ENCODE data around the gene IGFBP3.

The IGFBP3 gene

DNA sequence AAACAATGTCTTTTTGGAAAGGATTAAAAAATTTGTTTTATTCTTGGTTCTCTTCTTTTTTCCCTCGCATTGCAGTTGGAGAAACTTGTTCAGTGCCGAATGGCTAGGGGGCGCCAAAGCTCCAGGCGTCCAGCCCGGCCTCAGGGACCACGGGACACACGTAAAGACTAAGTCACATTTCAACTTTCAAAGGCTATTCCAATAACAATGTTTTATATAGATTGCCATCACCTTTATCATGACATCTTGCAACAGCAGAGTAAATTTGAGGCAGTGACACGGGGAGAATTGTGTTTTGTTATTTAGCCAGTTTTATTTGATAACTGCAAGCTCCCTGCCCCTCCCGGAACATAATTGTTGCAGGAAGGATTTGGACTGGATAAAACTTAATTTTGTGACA, 2.2 kb upstream of the IGFBP3 start:
- no peak overlapping the region for H3K4me3 ChIP-seq (ENCODE audit: low read depth, low read length)

DNA sequence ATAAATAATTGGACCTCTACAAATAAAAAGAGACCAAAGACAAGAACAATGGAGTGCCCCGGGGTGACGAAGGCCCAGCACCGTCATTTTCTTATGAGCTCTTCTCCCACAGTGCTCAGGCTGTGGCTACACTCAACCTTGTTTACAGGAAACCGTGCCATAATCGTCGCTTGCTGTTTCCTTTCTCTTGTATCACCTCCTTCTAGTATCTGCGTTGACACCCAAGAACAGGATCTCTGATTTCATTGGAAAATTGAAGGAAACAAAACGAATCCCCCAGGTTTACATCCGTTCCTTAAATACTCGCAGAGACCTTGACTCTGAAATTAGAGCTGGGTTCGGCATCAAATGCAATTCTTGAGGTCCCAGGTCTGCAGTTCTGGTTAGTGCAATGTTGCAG, 1.7 kb upstream of the IGFBP3 start:
- H3K4me3 ChIP-seq (ENCODE audit: low read depth, low read length) = no peak overlapping the region

DNA sequence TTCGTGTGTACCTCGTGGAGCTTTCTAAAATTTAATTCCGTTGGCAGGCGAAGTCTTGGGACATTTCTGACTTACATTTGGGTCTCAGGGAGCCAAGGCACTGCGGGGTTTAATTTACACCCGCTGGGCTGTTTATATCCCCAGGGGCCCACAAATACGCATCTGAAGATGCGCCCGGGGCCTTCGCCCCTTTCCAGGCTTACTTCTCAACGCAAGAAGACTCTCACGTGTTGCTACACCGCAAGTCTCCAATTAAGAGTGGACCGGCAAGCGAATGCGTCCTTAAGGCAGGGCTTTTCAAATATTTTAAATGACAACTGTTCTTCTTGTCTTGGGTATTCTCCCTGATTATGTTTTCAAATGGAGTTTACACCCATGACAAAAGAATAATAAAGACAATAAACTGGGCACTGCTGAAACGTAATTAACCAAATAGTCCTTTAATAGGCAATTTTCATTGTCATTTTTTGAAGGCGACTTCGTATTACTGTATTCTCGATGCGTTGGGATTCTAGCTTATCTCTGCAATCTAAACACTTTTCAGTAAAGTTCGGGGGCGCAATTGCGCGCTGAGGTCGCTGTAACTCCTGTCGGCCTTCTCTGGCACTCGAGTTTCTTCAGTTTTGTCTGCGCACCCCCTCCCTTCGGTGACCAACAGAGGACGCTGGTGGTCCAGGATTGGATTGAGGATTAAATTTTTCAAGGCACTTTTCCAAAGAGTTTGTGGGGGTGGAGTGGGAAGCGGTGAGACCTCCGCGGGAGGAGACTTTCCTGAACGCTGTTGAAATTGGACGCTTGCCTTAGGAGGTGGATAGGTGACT, 837 bp upstream of the IGFBP3 start:
- peak overlapping the region; percentile 57 for H3K4me3 ChIP-seq (ENCODE audit: low read depth, low read length)

DNA sequence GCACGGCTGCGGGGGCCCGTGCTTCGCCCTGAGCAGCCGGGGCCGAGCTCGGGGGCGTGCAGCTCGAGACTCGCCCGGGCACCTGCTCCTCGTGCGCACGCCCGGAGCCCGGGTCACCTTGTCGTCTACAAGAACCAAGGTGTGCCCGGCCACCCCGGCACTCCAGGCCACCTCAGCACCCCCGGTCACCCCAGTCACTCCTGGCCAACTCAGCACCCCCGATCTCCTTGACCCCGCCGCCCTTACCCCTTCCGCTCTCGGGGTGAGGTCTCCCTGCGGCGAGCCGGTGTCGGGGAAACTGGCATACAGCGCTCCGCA, 268 bp upstream of the IGFBP3 start:
- H3K4me3 ChIP-seq (ENCODE audit: low read depth, low read length) = peak overlapping the region; percentile 57

DNA sequence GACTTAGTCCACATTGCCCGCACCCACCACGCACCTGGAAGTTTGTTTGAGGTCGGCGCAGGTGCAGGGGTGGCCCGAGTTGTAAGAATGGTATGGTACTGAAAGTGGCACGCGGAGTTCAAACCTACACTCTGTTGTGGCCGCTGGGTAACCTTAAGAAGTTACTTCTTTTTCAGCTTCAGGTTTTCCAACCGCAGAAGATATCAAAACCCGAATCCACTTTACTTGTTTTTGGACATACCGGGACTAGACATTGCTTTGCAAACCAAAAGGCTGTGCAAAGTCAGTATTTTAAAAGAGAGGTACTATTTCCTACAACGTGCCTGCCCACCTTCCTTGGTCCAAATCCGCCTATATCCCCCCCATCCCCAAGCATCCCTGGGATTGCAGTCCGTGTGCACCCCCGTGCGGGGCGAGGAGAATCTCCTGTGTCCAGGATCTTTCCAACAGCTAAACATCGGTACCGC, 1.0 kb downstream of the IGFBP3 start:
- peak overlapping the region; percentile 57 for H3K4me3 ChIP-seq (ENCODE audit: low read depth, low read length)

DNA sequence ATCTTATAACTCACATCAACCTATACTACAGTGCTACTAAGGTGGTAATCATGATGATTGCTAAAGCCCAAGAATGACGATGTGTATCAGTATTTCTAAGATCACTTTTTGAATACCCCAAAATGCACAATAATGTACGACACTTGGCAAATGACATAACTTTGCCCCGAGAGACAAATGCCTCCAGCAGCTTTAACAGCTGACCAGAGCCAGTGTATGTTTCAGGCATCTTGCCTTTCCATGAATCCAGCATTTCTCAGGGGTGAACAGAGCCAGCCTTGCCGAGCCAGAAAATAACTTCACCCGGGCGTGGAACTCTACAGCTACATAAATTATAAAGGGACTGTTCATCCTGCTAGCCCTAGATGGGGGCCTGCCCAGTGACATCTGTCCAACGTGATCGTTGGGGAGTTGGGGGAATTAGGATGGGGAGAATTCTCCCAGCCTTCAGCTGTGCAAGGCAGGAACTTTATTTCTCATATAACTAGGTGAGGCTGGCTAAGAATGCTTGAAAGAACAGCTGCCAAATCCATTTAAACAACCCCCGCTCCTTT, 1.8 kb downstream of the IGFBP3 start:
- H3K4me3 ChIP-seq (ENCODE audit: low read depth, low read length) = no peak overlapping the region

DNA sequence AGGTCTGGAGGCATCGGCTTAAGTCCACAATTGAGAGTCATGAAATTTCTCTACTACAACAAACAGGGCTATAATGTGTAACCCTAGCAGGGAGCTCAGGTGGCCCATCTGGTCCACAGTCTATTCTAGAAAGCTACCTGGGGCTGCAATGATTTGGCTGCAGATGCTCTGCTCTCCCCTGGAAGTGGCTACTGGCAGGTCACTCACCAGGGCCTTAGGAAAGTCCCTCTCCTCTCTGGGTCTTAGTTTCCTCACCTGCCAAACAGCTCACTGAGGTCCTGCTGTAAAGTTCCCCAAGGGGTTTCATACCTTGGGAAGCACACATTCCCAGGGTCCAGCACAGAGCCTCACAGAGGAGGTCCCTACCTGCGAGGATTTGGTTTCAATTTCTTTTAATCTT, 2.5 kb downstream of the IGFBP3 start:
- no peak overlapping the region for H3K4me3 ChIP-seq (ENCODE audit: low read depth, low read length)

DNA sequence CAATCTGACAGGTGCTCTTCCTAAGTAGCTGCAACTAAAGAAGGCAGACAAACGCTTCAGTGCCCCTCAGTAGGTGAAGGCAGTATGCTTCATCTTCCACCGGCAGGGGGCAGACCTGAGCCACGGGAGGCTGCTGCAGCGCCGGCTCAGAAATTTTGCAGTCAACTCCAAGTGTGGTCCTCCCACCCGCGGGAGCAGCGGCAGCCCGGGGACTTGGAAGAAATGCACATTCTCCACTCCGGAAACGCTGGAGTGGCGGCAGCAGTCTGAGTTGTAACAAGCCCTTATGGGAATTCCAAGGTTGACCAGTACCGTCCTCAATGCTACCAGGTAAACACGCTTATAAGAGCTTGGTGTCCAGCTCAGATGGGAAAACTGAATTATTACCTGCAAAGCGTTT, 3.4 kb downstream of the IGFBP3 start:
- H3K4me3 ChIP-seq (ENCODE audit: low read depth, low read length) = no peak overlapping the region

DNA sequence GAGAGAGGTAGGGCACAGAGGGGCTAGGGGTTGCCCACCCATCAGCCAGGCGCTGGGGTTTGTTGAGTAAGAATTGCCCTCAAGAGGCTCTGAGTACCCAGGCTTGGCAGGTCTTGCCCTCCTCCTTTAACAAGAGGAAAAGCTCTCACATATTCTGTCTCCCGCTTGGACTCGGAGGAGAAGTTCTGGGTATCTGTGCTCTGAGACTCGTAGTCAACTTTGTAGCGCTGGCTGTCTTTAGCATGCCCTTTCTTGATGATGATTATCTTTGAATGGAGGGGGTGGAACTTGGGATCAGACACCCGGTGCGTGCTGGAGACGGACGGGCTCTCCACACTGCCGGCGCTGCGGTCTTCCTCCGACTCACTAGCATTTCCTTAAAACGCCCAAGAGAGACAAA, 4.0 kb downstream of the IGFBP3 start:
- no peak overlapping the region for H3K4me3 ChIP-seq (ENCODE audit: low read depth, low read length)

DNA sequence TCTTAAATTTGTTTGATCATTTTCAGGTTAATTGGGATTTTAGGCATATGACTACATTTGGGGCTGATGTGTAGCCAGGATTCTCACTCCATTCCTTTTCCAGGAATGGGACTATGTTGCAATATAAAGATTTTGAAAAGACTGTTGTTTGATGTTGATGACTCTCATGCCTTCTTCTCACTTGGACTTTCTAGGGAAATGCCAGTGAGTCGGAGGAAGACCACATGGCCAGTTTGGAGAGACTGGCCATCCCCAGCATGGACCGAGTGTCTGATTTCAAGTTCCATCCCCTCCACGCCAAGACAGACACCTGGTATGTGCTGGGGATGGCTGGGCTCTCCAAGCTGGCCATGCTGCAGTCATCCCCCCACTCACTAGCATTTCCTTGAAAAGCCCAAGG, 5.5 kb downstream of the IGFBP3 start:
- H3K4me3 ChIP-seq (ENCODE audit: low read depth, low read length) = no peak overlapping the region

DNA sequence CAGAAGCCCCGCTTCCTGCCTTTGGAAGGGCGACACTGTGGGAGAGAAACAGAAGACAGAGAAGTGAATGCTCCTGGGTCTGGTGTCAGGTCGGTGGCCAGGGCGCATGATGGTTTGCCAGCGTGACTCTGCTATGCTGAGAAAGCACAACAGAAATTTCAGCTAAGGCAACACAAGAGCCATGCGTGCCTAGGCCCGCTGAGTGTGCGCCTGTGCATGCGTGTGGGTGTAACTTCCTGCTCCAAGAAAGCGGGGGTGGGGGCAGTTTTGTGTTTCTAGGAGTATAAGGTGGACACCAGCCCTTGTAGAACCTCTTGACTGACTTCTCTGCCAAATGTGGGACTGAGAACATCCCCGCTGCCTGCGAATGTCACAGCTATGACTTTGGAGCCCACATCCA, 6.2 kb downstream of the IGFBP3 start:
- H3K4me3 ChIP-seq (ENCODE audit: low read depth, low read length) = no peak overlapping the region

DNA sequence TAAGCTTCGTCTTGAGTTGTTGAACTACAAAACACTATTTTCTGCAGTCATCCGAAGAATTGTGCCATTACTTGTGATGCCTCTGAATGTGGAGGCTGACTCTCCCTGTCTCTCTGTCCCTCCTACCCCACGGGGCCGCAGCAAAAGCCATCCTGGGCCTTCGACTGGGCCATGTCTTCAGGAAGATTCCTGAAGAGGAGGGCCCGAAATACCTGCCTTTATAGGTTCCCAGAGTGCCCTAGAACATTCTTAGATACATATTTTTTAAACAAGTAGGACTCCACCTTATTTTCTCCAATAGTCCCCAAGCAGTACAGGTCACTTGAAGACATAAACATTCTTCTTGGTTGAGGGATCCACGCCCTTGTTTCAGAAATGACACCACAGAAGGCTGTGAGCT, 8.1 kb downstream of the IGFBP3 start:
- H3K4me3 ChIP-seq (ENCODE audit: low read depth, low read length) = no peak overlapping the region

DNA sequence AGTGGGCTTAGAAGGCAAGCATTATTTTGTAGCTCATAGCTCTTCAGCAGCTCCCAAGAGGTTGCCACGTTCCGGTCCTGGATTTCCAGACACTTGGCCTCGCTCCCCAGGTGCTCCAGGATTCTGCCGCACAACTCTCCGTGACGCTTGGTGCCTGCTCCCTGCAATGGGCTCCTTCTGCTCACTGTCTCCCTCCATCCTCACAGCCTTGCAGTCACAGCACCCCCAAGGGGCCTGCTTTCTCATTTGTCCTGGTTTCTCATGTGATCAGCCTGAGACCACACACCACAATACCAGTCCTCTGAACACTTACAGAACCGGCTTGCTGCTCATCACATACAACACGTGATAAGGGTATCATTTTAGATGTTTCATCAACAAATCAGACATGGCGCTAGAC, 9.8 kb downstream of the IGFBP3 start:
- no peak overlapping the region for H3K4me3 ChIP-seq (ENCODE audit: low read depth, low read length)

DNA sequence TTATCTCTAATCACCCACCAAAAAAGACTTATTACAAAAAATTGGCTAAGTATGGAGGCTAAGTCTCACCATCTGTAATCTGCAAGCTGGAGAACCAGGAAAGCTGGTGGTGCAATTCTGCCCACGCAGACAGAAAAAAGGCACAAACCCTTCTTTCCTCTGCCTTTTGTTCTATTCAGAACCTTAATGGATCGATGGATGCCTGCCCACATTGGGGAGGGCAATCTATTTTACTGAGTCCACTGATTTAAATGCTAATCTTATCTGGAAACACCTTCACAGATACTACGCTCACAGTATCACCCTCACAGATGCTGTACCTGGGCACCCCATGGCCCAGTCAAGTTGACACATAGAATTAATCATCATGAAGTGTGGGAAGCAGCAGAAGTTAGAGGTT, 10.2 kb downstream of the IGFBP3 start:
- no peak overlapping the region for H3K4me3 ChIP-seq (ENCODE audit: low read depth, low read length)

DNA sequence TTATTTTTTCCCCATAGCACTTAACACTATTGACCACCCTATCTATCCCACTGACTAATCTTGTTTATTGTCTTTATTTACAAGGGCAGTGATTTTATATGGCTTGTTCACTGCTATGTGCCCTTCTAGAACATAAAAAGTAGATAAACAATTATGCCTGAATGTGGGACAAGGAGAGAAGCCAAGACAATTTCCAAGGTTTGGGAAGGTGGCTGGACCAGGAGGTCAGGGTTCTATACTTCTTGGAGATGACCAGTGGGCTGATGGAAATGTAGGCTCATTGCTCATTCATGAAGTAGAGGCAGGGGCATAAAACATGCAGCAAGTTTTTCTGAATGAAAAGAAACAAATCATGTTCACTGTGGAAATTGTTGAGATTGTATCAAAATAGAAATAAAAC, 11.5 kb downstream of the IGFBP3 start:
- H3K4me3 ChIP-seq (ENCODE audit: low read depth, low read length) = no peak overlapping the region

DNA sequence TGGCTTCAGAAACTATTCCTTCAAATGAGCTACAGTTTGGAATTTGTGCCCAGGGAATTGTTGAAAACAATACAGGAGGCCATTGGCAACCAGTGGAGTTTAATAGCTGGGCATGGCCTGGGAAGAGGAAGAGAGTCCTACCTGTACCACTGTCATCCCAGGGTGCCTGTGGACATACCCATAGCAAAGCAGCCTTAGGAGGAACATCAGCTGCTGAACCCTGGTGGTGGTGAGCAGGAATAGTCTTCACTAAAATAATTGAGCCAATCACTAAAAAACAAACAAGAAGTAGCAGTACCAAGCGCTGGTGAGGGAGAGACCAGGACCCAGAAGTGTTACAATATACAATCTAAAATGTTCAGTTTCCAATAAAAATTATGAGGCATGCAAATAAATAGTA, 18.3 kb downstream of the IGFBP3 start:
- H3K4me3 ChIP-seq (ENCODE audit: low read depth, low read length) = no peak overlapping the region

DNA sequence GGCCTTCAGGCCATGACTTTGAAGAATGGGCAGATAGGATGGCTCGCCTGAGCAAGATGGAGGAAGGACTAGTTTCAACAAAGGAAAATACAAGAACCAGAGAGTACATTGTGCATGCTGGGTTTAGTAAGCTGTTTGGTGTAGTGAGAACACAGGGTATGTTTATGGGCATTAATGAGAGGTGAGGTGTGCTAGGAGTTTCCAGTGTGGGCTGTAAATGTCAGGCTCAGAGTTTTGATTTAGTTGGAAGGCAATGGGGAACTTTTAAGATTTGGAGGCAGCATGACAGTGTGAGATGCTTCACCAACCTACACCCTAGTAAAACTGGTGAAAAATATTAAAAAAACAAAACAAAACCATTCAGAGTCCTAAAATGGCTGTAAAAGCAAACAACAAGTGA, 19.5 kb downstream of the IGFBP3 start:
- H3K4me3 ChIP-seq (ENCODE audit: low read depth, low read length) = no peak overlapping the region

DNA sequence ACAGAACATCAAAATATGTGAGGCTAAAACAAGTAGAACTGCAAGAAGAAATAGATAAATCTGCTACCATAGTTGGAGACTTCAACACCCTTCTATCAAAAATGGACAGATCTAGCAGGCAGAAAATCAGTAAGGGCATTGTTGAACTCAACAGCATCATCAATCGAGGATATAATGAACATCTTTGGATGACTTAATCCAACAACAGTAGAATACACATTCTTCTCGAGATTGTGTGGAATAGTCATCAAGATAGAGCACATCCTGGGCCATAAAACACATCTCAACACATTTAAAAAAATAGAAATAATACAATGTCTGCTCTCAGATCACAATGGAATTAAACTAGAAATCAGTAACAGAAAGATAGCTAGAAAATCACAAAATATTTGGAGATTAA, 22.9 kb downstream of the IGFBP3 start:
- no peak overlapping the region for H3K4me3 ChIP-seq (ENCODE audit: low read depth, low read length)

DNA sequence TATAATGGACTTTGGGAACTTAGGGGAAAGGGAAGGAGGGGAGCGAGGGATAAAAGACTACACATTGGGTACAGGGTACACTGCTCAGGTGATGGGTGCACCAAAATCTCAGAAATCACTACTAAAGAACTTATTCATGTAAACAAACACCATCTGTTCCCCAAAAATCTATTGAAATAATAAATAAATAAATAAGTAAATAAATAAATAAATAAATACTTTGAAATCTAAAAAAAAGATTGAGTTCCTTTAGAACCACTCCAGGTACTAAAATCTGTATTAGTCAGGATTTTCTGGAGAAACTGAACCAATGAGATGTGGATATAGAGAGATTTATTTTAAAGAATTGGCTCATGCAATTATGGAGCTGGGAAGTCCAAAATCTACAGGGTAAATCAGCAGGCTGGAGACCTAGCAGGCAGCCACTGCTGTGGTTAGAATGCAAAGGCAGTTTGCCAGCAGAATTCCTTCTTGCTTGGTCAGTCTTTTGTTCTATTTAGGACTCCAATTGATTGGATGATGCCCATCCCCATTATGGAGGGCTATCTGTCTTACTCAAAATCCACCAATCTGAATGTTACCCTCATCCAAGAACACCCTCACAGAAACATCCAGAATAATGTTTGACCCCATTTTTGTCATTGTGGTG, 23.9 kb downstream of the IGFBP3 start:
- H3K4me3 ChIP-seq (ENCODE audit: low read depth, low read length) = no peak overlapping the region

DNA sequence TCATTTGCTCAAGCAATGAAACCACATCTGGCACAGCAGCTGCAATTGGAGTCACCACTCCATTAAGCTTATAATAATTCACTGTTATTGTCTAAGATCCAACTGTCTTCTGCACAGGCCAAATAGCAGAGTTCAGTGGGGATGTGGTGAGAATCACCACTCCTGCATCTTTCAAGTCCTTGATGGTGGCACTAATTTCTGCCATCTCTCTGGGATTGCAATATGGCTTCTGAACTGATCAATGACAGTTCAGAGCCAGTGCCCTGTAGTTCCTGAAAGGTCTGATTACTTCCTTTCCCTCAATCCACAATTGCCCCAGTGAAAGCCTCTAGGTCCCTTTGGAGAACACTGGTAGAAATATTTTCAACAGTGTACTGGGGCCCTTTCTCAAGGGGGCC, 26.4 kb downstream of the IGFBP3 start:
- H3K4me3 ChIP-seq (ENCODE audit: low read depth, low read length) = no peak overlapping the region

DNA sequence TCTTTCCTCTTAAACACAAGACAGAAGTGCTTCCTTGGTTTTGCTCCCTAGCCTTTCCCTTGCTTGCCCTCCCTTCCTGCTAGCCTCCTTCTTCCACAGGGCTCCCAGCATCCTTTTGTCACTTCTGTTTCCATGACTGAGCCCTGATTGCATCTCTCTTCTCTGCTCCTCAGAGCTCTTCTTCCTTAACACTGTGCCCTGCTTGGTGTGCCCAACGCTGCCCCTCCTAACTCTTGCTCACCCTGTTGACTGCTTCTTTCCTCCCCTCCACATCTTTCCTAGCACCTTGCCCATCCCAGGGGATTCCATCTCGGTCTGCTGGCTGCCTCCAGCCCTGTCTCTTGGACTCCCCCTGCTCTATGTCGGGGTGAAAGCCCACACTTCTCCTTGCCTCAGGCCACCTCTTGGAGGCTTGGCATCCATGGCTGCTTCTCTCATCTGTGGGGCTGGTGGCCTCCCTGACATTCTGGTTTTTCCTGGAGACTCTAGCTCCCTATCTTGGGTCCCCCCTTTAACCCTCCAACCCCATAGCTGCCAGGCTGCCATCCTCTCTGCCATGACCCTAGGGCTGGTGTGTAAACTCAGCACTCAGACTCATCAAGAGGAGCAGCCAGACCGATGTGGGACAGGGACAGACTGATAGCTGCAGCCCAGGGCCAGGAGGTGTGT, 26.9 kb downstream of the IGFBP3 start:
- no peak overlapping the region for H3K4me3 ChIP-seq (ENCODE audit: low read depth, low read length)
